H1 (cell line): ENCODE measurements around the gene WDR3. TPM values are rescaled to one million over a fixed set of nuclear protein-coding genes. Genes with fewer than 3 reads are reported as not detected.

Experiments used
- CTCF ChIA-PET: fragments of 300-600 bp; sonication (Branson Sonifier 250); formaldehyde crosslinking; loops from one replicate; lab custom pipeline; 2021; ENCODE audit not compliant: partially characterized antibody; lab: Charles Lee
- POLR2A ChIA-PET: fragments of 300-600 bp; sonication (Branson Sonifier 250); formaldehyde crosslinking; loops from one replicate; lab custom pipeline; 2021; ENCODE audit warnings: inconsistent platforms; ENCODE audit not compliant: partially characterized antibody; lab: Charles Lee
- DNase-seq, 2 experiments: peaks; one replicate each; pipeline versions ENCODE4 v3.0.0 to v3.0.0-alpha.2; 2010 to 2022; ENCODE audit warnings: low spot score in 2 of 2, low read depth in 1 of 2, mixed read lengths in 1 of 2
- FAIRE-seq: peaks from 2 replicates; lab custom pipeline; 2011; peaks lifted over from hg19 to GRCh38; lab: Jason Lieb, UNC
- H2AFZ ChIP-seq: 2 replicates; pipeline ENCODE4 v1.8.1; 2012; ENCODE audit warnings: low read length, inconsistent platforms
- H2AK5ac ChIP-seq: 2 replicates; pipeline ENCODE4 v1.6.1; 2013; ENCODE audit warnings: low read depth, low read length
- H2BK120ac ChIP-seq: replicated peaks from 2 replicates; pipeline ENCODE3; 2013; ENCODE audit warnings: low read depth, low read length, inconsistent platforms
- H2BK12ac ChIP-seq: 2 replicates; pipeline ENCODE4 v1.6.1; 2013; ENCODE audit warnings: low read depth, low read length
- H2BK15ac ChIP-seq: 2 replicates; pipeline ENCODE4 v1.6.1; 2013; ENCODE audit warnings: low read length
- H2BK20ac ChIP-seq: 2 replicates; pipeline ENCODE4 v1.6.1; 2013; ENCODE audit warnings: low read length
- H2BK5ac ChIP-seq: 2 replicates; pipeline ENCODE4 v1.6.1; 2013; ENCODE audit warnings: low read depth, low read length
- H3K14ac ChIP-seq: 2 replicates; pipeline ENCODE4 v1.6.1; 2013; ENCODE audit warnings: inconsistent platforms; ENCODE audit not compliant: insufficient read length
- H3K18ac ChIP-seq: 2 replicates; pipeline ENCODE4 v1.6.1; 2013; ENCODE audit warnings: low read length; ENCODE audit errors: extremely low read depth
- H3K23ac ChIP-seq: 2 replicates; pipeline ENCODE4 v1.6.1; 2013; ENCODE audit warnings: inconsistent platforms; ENCODE audit not compliant: insufficient read length
- H3K23me2 ChIP-seq: 2 replicates; pipeline ENCODE4 v1.6.1; 2013; ENCODE audit warnings: low read depth, low read length
- H3K27ac ChIP-seq: 2 replicates; pipeline ENCODE4 v1.6.1; 2011; ENCODE audit warnings: low read depth, low read length, inconsistent platforms
- H3K27me3 ChIP-seq, 4 experiments: replicated peaks in 1 of 4; 1 replicate in 1 of 4; 2 replicates in 3 of 4; pipeline versions ENCODE4 v1.6.1 to v1.8.1; 2011 to 2013; ENCODE audit warnings: low read length in 3 of 4, mild to moderate bottlenecking in 3 of 4, inconsistent platforms in 2 of 4, mixed read lengths in 2 of 4, moderate library complexity in 1 of 4; ENCODE audit not compliant: control insufficient read depth in 3 of 4, insufficient read depth in 3 of 4; ENCODE audit errors: extremely low read depth in 1 of 4
- H3K36me3 ChIP-seq, 4 experiments: 2 replicates each; pipeline versions ENCODE4 v1.6.1 to v1.8.1; 2011 to 2013; ENCODE audit warnings: mild to moderate bottlenecking in 4 of 4, low read length in 3 of 4, moderate library complexity in 2 of 4, control low read depth in 1 of 4, inconsistent platforms in 1 of 4; ENCODE audit not compliant: insufficient read depth in 4 of 4, control insufficient read depth in 2 of 4
- H3K4ac ChIP-seq: replicated peaks from 2 replicates; pipeline ENCODE3; 2013; ENCODE audit warnings: low read length, low read depth, mixed read lengths, inconsistent platforms; ENCODE audit not compliant: insufficient read length
- H3K4me1 ChIP-seq, 4 experiments: replicated peaks in 1 of 4; 1 replicate in 1 of 4; 2 replicates in 3 of 4; pipeline versions ENCODE4 v1.6.1 to v1.8.1; 2011 to 2013; ENCODE audit warnings: low read length in 3 of 4, inconsistent platforms in 2 of 4, mixed read lengths in 1 of 4; ENCODE audit not compliant: insufficient read depth in 4 of 4, control insufficient read depth in 3 of 4
- H3K4me2 ChIP-seq, 2 experiments: 2 replicates each; pipeline versions ENCODE4 v1.6.1 to v1.8.1; 2011 to 2013; ENCODE audit warnings: low read depth in 2 of 2, low read length in 2 of 2, control low read depth in 1 of 2, inconsistent platforms in 1 of 2, mild to moderate bottlenecking in 1 of 2; ENCODE audit not compliant: insufficient read depth in 1 of 2
- H3K4me3 ChIP-seq, 4 experiments: fragments of 200-600, 300-600 bp in 1 of 4; sonication (generic), shearing (Covaris generic), sonication (Bioruptor Twin) in 1 of 4; 2 replicates each; pipeline versions ENCODE4 v1.5.1 to v1.8.1; 2011 to 2016; ENCODE audit warnings: low read length in 4 of 4, low read depth in 3 of 4, control low read depth in 2 of 4, inconsistent platforms in 2 of 4, mild to moderate bottlenecking in 2 of 4, mixed read lengths in 1 of 4, moderate library complexity in 1 of 4; ENCODE audit not compliant: insufficient read depth in 2 of 4; ENCODE audit errors: extremely low read depth in 1 of 4
- H3K56ac ChIP-seq: replicated peaks from 2 replicates; pipeline ENCODE3; 2013; ENCODE audit warnings: low read depth, mild to moderate bottlenecking, mixed read lengths, low read length, inconsistent platforms; ENCODE audit not compliant: insufficient read length
- H3K79me1 ChIP-seq: 2 replicates; pipeline ENCODE4 v1.6.1; 2013; ENCODE audit warnings: low read depth, low read length, control low read depth
- H3K79me2 ChIP-seq, 2 experiments: 2 replicates each; pipeline versions ENCODE4 v1.6.1 to v1.8.1; 2012 to 2013; ENCODE audit warnings: low read length in 2 of 2, mild to moderate bottlenecking in 2 of 2, inconsistent platforms in 1 of 2; ENCODE audit not compliant: insufficient read depth in 2 of 2, control insufficient read depth in 1 of 2
- H3K9ac ChIP-seq, 4 experiments: replicated peaks in 1 of 4; 1 replicate in 1 of 4; 2 replicates in 3 of 4; pipeline versions ENCODE4 v1.6.1 to v1.8.1; 2011 to 2013; ENCODE audit warnings: low read depth in 3 of 4, low read length in 3 of 4, control low read depth in 2 of 4, mild to moderate bottlenecking in 2 of 4, moderate library complexity in 2 of 4, inconsistent platforms in 1 of 4; ENCODE audit errors: extremely low read depth in 1 of 4
- H3K9me3 ChIP-seq, 2 experiments: 2 replicates each; pipeline versions ENCODE4 v1.6.1 to v1.8.1; 2012 to 2013; ENCODE audit warnings: mild to moderate bottlenecking in 2 of 2, moderate library complexity in 2 of 2, control low read depth in 1 of 2, inconsistent platforms in 1 of 2, low read depth in 1 of 2, low read length in 1 of 2, mixed read lengths in 1 of 2; ENCODE audit not compliant: insufficient read depth in 2 of 2
- H4K20me1 ChIP-seq, 2 experiments: replicated peaks in 1 of 2; 2 replicates each; pipeline versions ENCODE3 to v1.8.1; 2011 to 2013; ENCODE audit warnings: inconsistent platforms in 2 of 2, low read length in 2 of 2, mild to moderate bottlenecking in 1 of 2; ENCODE audit not compliant: insufficient read depth in 2 of 2, control insufficient read depth in 1 of 2
- H4K5ac ChIP-seq: 2 replicates; pipeline ENCODE4 v1.6.1; 2013; ENCODE audit warnings: low read length, low read depth, mixed read lengths, inconsistent platforms; ENCODE audit not compliant: insufficient read length
- H4K8ac ChIP-seq: 2 replicates; pipeline ENCODE4 v1.8.0; 2013; ENCODE audit warnings: mild to moderate bottlenecking, moderate library complexity, low read length, inconsistent platforms; ENCODE audit not compliant: insufficient read depth; ENCODE audit errors: extremely low read depth
- H4K91ac ChIP-seq: replicated peaks from 2 replicates; pipeline ENCODE3; 2013; ENCODE audit warnings: low read length, mixed read lengths, inconsistent platforms; ENCODE audit not compliant: insufficient read length
- ATF3 ChIP-seq: IDR thresholded peaks from 2 replicates; pipeline ENCODE4 v1.6.1; 2011; ENCODE audit warnings: low read depth, mild to moderate bottlenecking, low read length; ENCODE audit not compliant: insufficient read depth
- RNF2 ChIP-seq: fragments of 200-900, 300-1000 bp; sonication (generic); IDR thresholded peaks from 2 replicates; pipeline ENCODE4 v1.7.1; 2016; ENCODE audit warnings: borderline replicate concordance, low read depth, mild to moderate bottlenecking, antibody characterized with exemption, low read length; ENCODE audit not compliant: poor library complexity, severe bottlenecking; ENCODE audit errors: missing control alignments
- TAF7 ChIP-seq: optimal IDR thresholded peaks from 2 replicates; pipeline ENCODE3; 2011; ENCODE audit warnings: low read depth, mild to moderate bottlenecking, inconsistent platforms, low read length, moderate library complexity, borderline replicate concordance
- WGBS, 2 experiments: shearing (Covaris generic) in 1 of 2; methylation state at CpG; one replicate each; pipeline versions ENCODE4 v1.1.6 to v1.1.7; 2013 to 2015; ENCODE audit warnings: low lambda C conversion rate in 2 of 2, mixed read lengths in 2 of 2, inconsistent platforms in 1 of 2, low coverage in 1 of 2, missing lambda C conversion rate in 1 of 2; ENCODE audit not compliant: insufficient replicate concordance in 2 of 2, insufficient coverage in 1 of 2, insufficient read length in 1 of 2; ENCODE audit errors: extremely low coverage in 1 of 2, missing lambda C conversion rate in 1 of 2; 5-methylcytosine and 5-hydroxymethylcytosine counted together
- polyA plus RNA-seq, 7 experiments: library from polyadenylated mRNA; depleted of rRNA in 3 of 7; stranded (reverse) in 5 of 7; unstranded in 2 of 7; fragments of >200 nt in 5 of 7; fragments of 200-250 nt in 2 of 7; gene quantifications; 1 replicate in 5 of 7; 2 replicates in 1 of 7; 4 replicates in 1 of 7; pipeline versions ENCODE4 v1.2.1 to v1.2.3, GENCODE V29; 2011 to 2013; ENCODE audit warnings: missing spikeins in 2 of 7, mixed read lengths in 2 of 7
- total RNA-seq: library from RNA; stranded (reverse); fragmentation: NEBNext Ultra II Directional; extraction: Animal tissue kit (Norgen Biotek cat#: 25700); gene quantifications from 2 replicates; pipeline ENCODE4 v1.2.1, GENCODE V29; 2021

WDR3 gene
- total and polyA plus RNA-seq, 2 of the 8 experiments (the other 6 are each of a cell fraction or from before 2014, with no cell fraction given) = 18.2 to 67.9 TPM

DNA sequence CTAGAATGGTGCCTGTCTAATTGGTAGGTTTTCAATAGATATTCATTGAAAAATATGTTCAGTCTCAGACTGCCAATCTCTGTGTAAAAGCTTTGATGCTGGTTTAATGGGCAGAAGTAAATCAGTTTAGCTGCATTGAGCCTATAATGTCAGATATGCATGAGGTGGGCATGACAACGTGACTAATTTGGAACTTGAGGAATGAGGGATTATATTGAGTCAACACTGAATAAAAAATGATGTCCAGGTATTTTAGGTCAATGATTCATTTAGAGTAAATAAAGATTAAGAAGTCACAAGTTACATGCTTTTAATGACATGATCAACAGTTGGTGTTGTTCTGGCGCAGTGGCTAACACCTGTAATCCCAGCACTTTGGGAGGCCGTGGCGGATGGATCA, 3.0 kb downstream of the WDR3 start:
- Histone ChIP-seq H3K9ac (no peak overlapping the region), H3K79me2 (peaks cover 25 to 57% of the 10 kb centered on the region in 2 experiments), H2AFZ (no peak overlapping the region), H3K14ac (no peak overlapping the region), H3K36me3 (peaks cover 3 to 38% (median 11%) of the 10 kb centered on the region in 4 experiments; a peak in 7 of 8 replicates), H2AK5ac (no peak overlapping the region; the same call in 1 of the 2 replicates), H3K27me3 (no peaks in the 10 kb centered on the region), H2BK12ac (no peak overlapping the region), H3K23me2 (peaks cover 9% of the 10 kb centered on the region), H3K18ac (no peak overlapping the region), H2BK20ac (no peak overlapping the region), H3K79me1 (peaks cover 11% of the 10 kb centered on the region), H4K5ac (no peak overlapping the region), H3K23ac (no peak overlapping the region), H3K4me3 (no peak overlapping the region), H2BK120ac (no peak overlapping the region), H3K4me2 (no peak overlapping the region), H3K56ac (no peak overlapping the region), H4K20me1 (peaks cover 9 to 12% of the 10 kb centered on the region in 2 experiments), H4K91ac (no peak overlapping the region), H3K4ac (no peak overlapping the region), H2BK5ac (no peak overlapping the region), H2BK15ac (no peak overlapping the region), H3K27ac (no peak overlapping the region), H3K9me3 (no peaks in the 10 kb centered on the region), H3K4me1 (peaks cover 0 to 8% (median 2%) of the 10 kb centered on the region in 4 experiments; a peak in 3 of 7 replicates), H4K8ac (no peak overlapping the region)
- no peak for DNase-seq
- POLR2A ChIA-PET = interaction anchor here (0.7 kb wide), 1 partner anchor 1525 kb away, joined by 3 read pairs; no protein-coding TSS in a partner anchor
- 97% methylated on average over 4 of the region's 4 CpGs; no CpG with 5 or more reads in 1 of the 2 experiments for WGBS, 2 experiments
- no peak for FAIRE-seq
- TF ChIP-seq TAF7 (no peak), RNF2 (no peak), ATF3 (no peak)
- CTCF ChIA-PET = interaction anchor here (0.7 kb wide), 1 partner anchor 1758 kb away, joined by 4 read pairs; no protein-coding TSS in a partner anchor
